GM21825 (cell line): Measurements from ENCODE around the gene DHX58.

ENCODE experiments used
- ATAC-seq: cut with Tn5 transposase; IDR thresholded peaks from one replicate; pipeline ENCODE4 v1.9.1; 2021; ENCODE audit warnings: mild to moderate bottlenecking, moderate library complexity; ENCODE audit not compliant: unreplicated experiment

DHX58 gene

GRCh38 chr17:42111265-42111636, 1.3 kb downstream of the DHX58 start:
- ATAC-seq, result no peak

- ATAC-seq, result no peak
Measured at GRCh38 chr17:42110301-42111264, 1.9 kb downstream of the DHX58 start.

DNA sequence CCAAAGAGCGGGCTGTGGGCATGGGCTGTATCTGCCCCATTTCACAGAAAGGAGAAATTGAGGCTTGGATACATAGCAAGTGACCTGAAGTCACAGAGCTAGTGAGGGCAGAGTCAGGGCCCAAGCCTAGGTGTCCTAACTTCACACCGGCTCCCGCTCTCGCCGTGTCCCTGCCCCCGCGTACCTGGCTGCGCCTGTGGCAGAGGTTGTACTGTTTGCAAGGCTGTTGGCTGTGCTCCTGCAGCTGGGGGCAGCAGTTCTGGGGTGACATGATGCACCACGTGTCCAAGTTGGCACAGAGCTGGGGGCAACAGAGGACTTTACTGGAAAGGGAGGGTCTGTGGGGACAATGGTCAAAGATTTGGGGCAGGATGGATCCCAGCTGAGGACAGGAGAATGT, 3.4 kb downstream of the DHX58 start:
- ATAC-seq, result no peak

DNA sequence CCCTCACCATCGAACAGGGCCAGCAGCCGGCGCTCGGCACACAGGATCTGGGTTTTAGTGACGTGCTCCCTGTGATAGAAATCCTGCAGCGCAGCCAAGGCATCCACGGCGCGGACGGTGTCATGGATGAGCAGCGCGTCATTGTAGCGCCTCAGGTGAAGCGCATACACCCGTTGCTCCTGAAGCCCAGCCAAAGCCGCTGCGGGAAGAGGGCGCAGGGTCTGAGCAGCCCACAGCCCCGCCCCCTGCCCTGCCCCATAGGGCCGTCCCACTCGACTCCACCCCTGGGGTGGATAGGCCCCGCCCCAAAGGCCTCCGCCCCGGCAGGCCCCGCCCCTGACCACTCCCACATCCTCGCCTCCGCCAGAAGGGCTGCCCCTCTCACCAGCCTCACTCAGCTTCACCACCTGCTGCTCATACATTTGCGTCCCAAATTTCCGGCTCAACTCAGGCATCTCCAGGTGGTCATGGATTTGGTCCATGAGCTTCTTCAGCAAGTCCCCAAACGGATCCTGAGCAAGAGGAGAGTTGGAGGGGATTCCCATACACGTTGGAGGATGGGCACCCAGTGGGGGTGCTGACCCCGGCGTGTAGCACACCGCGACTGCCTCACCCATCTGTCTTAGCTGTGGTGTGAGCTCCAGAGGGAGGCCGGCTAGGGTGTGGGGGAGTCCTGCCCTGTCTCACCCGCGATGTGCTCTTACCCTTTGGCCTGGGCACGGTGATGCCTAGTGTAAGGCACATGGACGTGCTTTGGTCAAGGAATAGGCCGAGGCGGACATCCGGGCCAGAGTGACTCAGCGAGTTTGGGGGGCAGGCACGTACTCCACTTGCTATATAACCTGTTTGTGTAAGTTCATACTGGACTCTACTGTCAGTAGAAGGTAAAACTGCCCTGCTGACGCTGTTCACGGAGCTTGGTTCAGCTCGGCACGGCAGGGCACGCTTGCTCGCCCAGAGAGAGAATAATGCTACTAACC, 4.6 kb downstream of the DHX58 start:
- peak; percentile 56 for ATAC-seq

- no peak for ATAC-seq
Measured at GRCh38 chr17:42107124-42107523, 5.4 kb downstream of the DHX58 start.

DNA sequence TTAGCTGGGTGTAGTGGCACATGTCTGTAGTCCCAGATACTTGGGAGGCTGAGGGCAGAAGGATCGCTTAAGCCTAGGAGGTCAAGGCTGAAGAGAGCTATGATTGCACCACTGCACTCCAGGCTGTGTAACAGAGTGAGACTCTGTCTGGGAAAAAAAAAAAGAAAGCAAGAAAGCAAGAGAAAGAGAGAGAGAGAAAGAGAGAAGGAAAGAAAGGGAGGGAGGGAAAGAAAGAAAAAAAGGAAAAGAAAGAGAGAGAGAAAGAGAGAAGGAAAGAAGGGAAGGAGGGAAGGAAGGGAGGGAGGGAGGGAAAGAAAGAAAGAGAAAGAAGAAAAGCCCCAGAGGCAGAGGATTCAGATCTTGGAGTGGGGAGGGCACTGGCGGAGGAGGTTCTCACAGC, 6.5 kb downstream of the DHX58 start:
- no peak for ATAC-seq

DNA sequence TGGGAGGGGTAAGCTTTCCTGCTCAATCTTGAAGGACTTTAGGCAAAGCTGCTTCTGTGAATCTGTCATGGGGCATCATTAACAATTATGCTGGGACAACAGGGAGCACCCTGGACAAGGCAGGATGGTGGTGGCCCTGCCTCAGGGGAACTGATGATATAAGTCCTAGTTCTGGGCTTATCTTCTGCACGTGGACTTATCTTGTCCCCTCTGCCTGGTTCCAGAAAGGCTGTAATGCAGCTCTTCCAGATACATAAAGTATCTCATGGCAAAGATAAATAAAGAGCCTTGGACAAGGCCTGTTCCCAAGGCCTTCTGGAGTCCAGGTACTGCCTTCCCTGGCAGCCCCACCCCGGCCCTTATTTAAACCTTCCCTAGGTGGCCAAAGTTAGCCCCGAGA, 8.2 kb downstream of the DHX58 start:
- no peak for ATAC-seq

DNA sequence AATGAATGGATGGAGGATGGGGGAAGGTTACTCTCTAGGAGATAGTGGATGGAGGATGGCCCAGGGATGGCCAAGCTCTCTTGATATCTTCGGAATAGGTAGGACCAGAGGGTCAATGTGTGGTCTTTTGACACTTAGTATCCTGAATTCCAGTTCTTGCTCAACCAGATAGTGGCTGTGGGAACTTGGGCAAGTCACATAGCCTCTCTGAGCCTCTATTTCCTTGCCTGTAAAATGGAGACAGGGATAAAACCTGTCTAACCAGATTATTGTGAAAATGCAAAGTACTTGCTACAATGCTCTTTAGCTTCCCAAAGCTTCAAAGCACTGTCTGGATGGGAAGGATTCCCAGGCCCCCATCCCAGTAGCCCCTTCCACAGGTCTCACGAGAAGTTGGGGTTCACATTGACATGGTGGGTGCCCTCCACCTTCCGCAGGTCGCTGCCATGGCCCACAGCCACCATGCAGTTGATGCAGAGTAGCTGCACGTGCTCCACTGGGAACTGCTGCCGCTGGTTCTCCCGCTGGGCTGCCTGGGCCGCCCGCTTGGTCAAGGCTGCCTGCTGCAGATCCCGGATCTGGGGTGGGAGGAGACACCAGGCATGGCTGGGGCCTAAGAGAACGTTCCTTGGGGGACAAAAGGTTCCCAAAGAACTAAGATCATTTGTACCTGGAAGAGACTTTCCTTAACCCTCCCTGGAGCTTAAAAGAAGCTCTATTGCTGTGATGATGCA, 9.1 kb downstream of the DHX58 start:
- ATAC-seq, result no peak

DNA sequence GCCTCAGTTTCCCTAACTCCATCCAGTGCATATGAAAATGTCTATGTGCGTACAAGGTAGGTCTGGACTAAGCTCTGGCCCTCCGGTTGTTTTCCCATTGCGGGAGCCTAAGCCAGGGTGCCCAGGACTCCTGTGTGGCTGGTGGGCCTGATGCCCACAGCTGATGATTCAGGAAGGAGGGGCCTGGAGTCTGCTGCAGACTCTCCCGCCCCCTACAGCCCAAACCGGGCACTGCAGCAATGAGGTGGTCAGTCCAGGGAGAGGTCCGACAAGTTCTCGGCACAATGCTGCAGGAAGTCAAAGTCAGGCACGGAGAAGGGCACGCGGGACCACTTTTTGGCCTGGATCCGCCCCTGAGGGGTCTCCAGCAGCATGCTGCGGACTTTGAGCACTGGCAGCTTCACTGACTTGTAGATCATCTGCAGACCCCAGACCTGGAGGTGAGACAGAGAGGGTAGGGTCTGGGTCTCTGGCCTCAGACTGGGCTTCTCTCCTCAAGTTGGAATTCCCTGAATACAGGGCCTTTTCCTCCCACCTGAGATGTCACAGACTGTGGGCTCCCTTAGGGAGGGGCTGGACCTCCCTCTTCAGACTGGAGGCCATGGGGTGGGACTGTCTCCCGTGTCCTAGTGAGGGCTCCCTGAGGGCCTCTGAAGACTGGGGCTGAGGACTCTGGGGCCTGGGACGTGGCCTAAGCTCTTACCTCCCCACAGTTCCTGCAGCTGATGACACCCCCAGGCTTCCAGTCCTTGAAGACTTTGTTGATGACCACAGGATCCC, 10.8 kb downstream of the DHX58 start:
- ATAC-seq, result no peak

GRCh38 chr17:42098730-42099399, 13.6 kb downstream of the DHX58 start:
- ATAC-seq, result no peak

DNA sequence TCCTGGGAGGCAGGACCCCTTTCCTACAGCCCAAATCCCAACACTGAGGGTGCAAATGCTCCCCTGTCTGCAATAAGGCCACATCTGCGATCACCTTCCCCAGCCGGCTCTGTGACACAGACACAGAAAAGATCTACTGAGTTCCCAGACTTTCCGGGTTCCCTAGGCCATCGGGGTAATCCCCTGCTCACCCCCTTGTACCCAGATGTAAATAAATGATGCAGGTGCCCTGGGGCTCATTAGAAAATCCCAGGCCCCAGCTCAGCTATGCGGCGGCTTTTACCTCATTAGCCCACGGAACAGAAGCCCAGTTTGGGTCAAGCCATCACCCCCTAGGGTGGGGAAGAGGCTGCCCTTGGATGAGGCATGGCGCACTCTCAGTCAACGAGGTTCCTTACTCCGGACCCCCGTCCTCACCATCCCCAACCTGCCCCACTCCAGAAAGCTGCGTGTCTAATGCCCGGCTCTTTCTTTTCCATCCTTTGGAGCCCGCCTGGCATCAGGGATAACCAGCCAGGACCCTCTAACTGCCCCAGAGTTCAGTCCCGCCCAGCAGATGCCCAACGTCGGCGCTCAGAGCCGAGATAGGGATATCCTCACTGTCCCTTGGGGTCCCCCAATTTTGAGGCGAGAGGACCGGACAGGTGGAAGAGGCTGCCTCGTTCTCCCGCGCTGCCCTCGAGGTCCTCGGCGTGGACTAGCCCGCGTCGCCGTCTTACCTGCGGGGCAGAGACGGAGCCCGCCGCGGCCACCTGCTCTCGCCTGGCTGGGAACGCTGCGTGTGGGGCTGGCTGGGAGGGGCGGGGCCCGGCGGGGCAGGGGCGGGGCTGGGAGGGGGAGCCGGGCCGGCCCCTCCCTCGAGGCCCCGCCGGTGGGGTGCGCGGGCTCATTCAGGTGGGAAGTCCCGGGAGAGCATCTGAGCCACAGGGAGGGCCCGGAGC, 14.6 kb downstream of the DHX58 start, which contains the start of gene ZNF385C:
TSS of gene ZNF385C (minus strand) at position 783 of the 941 bp plus-strand sequence. CDS start 35,417 bp downstream, outside the sequence.
- no peak for ATAC-seq

- no peak for ATAC-seq
Measured at GRCh38 chr17:42096360-42097111, 16.0 kb downstream of the DHX58 start.

GRCh38 chr17:42094375-42095069, 18.0 kb downstream of the DHX58 start:
- ATAC-seq, result no peak

- no peak for ATAC-seq
Measured at GRCh38 chr17:42092939-42093338, 19.6 kb downstream of the DHX58 start.

- no peak for ATAC-seq
Measured at GRCh38 chr17:42090964-42091790, 21.3 kb downstream of the DHX58 start.

GRCh38 chr17:42088736-42089135, 23.8 kb downstream of the DHX58 start:
- no peak for ATAC-seq
